ENCODE measurements around the gene ZFHX3.

GRCh38 chr16:72887537-72887936 is 160.4 kb downstream of the ZFHX3 start:
- TF ChIP-seq, protein P1, sequence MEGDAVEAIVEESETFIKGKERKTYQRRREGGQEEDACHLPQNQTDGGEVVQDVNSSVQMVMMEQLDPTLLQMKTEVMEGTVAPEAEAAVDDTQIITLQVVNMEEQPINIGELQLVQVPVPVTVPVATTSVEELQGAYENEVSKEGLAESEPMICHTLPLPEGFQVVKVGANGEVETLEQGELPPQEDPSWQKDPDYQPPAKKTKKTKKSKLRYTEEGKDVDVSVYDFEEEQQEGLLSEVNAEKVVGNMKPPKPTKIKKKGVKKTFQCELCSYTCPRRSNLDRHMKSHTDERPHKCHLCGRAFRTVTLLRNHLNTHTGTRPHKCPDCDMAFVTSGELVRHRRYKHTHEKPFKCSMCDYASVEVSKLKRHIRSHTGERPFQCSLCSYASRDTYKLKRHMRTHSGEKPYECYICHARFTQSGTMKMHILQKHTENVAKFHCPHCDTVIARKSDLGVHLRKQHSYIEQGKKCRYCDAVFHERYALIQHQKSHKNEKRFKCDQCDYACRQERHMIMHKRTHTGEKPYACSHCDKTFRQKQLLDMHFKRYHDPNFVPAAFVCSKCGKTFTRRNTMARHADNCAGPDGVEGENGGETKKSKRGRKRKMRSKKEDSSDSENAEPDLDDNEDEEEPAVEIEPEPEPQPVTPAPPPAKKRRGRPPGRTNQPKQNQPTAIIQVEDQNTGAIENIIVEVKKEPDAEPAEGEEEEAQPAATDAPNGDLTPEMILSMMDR (conservative IDR thresholded peaks at IDR 0.05; ENCODE audit: low read depth, low read length), result no peak
- TF ChIP-seq EZH2 (IDR thresholded peaks at IDR 0.05; ENCODE audit: borderline replicate concordance, low read depth, low read length, poor library complexity, severe bottlenecking), result no peak

All from A673 (cell line).